NT2/D1 (cell line): ENCODE data around the gene NECTIN3.
A peak's percentile ranks its signal among the peaks of the same experiment; 100 is the strongest.

Source experiments
- DNase-seq: peaks from one replicate; pipeline ENCODE4 v3.0.0-alpha.2; 2011; ENCODE audit warnings: low read depth, low spot score
- H3K27me3 ChIP-seq: 2 replicates; pipeline ENCODE4 v1.6.0; 2011; ENCODE audit warnings: mild to moderate bottlenecking; ENCODE audit not compliant: insufficient read length, insufficient read depth
- H3K36me3 ChIP-seq: 2 replicates; pipeline ENCODE4 v1.6.1; 2011; ENCODE audit warnings: mild to moderate bottlenecking, low read length, mixed read lengths; ENCODE audit not compliant: insufficient read depth, insufficient read length
- H3K4me1 ChIP-seq: 2 replicates; pipeline ENCODE4 v1.5.1; 2011; ENCODE audit not compliant: insufficient read depth, insufficient read length
- H3K4me3 ChIP-seq: 2 replicates; pipeline ENCODE4 v1.5.1; 2011; ENCODE audit warnings: low read depth; ENCODE audit not compliant: insufficient read length
- H3K9ac ChIP-seq: 2 replicates; pipeline ENCODE4 v1.6.0; 2011; ENCODE audit warnings: low read depth; ENCODE audit not compliant: insufficient read length
- H3K9me3 ChIP-seq: 2 replicates; pipeline ENCODE4 v1.5.1; 2011; ENCODE audit warnings: mild to moderate bottlenecking, low read length; ENCODE audit not compliant: insufficient read depth
- SUZ12 ChIP-seq: IDR thresholded peaks from 2 replicates; pipeline ENCODE4 v1.6.1; 2011; ENCODE audit not compliant: insufficient read length, insufficient read depth; ENCODE audit errors: extremely low read depth
- YY1 ChIP-seq: IDR thresholded peaks from 2 replicates; pipeline ENCODE4 v1.6.1; 2011; ENCODE audit not compliant: insufficient read length, insufficient read depth
- ZNF274 ChIP-seq: IDR thresholded peaks from 2 replicates; pipeline ENCODE4 v1.6.1; 2011; ENCODE audit warnings: mild to moderate bottlenecking, low read depth, low read length

NECTIN3 gene

GRCh38 chr3:111128884-111129283, 57.3 kb downstream of the NECTIN3 start:
- TF ChIP-seq YY1 (no peak), SUZ12 (no peak), ZNF274 (no peak)
- Histone ChIP-seq H3K9ac (no peak overlapping the region), H3K4me1 (no peaks in the 10 kb centered on the region), H3K36me3 (peaks cover 9% of the 10 kb centered on the region), H3K9me3 (no peaks in the 10 kb centered on the region), H3K27me3 (no peaks in the 10 kb centered on the region), H3K4me3 (no peak overlapping the region)
- no peak for DNase-seq

- DNase-seq = no peak
- Histone ChIP-seq H3K36me3 (peaks cover 11% of the 10 kb centered on the region), H3K9me3 (no peaks in the 10 kb centered on the region), H3K4me1 (no peaks in the 10 kb centered on the region), H3K9ac (no peak overlapping the region), H3K27me3 (no peaks in the 10 kb centered on the region), H3K4me3 (no peak overlapping the region)
- TF ChIP-seq ZNF274 (no peak), YY1 (no peak), SUZ12 (no peak)
Observed at GRCh38 chr3:111130827-111131226, 59.2 kb downstream of the NECTIN3 start.

DNA sequence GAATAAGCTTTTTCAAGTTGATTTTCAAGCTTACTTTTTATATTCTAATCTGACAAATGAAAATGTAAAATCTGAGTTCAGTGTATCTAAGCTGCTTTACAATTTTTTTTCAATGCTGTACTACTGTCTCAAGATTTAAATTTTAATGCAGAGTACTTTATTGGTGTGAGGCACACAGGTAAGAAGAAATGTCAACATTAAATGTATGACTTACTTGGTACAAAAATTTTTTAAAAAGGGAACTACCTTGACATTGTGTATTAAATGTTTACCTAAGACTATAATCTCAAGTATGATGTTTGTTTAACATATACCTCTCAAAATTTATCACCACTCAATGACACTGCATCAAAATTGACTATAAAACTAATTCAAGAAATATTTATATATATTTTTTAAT, 62.7 kb downstream of the NECTIN3 start:
- Histone ChIP-seq H3K27me3 (no peaks in the 10 kb centered on the region), H3K9me3 (no peaks in the 10 kb centered on the region), H3K4me1 (no peaks in the 10 kb centered on the region), H3K9ac (no peak overlapping the region), H3K36me3 (peaks cover 8% of the 10 kb centered on the region), H3K4me3 (no peak overlapping the region)
- no peak for DNase-seq
- TF ChIP-seq YY1 (no peak), ZNF274 (no peak), SUZ12 (no peak)

DNA sequence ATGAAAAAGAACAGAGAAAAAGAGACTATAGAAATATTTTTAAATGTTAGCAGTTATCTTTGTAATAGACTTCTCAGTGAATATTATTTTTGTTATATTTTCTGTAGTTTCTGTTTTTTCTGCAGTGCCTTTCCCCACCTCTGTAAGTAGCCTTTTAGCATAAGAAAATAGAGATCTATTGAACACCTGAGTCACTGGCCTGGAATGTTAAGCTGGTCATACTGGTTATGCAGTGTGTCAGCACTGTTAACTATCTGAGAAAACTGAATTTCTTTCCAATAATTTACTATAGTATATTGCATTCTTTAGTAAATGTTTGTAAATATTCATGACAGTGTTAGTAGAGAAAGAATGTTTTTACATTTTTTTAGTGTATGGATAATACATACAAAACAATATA, 79.8 kb downstream of the NECTIN3 start:
- Histone ChIP-seq H3K9ac (no peak overlapping the region), H3K27me3 (no peaks in the 10 kb centered on the region), H3K9me3 (peaks cover 6% of the 10 kb centered on the region), H3K36me3 (no peaks in the 10 kb centered on the region), H3K4me1 (no peaks in the 10 kb centered on the region), H3K4me3 (no peak overlapping the region)
- TF ChIP-seq ZNF274 = no peak
- TF ChIP-seq YY1 = no peak
- TF ChIP-seq SUZ12 = no peak
- DNase-seq = peak; percentile 39

- no peak overlapping the region for H3K9ac ChIP-seq
- H3K36me3 ChIP-seq = no peaks in the 10 kb centered on the region
- DNase-seq = no peak
- H3K9me3 ChIP-seq = peaks cover 6% of the 10 kb centered on the region
- no peaks in the 10 kb centered on the region for H3K4me1 ChIP-seq
- TF ChIP-seq SUZ12 (no peak), ZNF274 (no peak), YY1 (no peak)
- no peaks in the 10 kb centered on the region for H3K27me3 ChIP-seq
- no peak overlapping the region for H3K4me3 ChIP-seq
Observed at GRCh38 chr3:111152496-111152895, 80.9 kb downstream of the NECTIN3 start.

- H3K4me3 ChIP-seq = no peak overlapping the region
- no peak for DNase-seq
- H3K4me1 ChIP-seq = no peaks in the 10 kb centered on the region
- TF ChIP-seq SUZ12 = no peak
- TF ChIP-seq YY1 = no peak
- no peak for TF ChIP-seq ZNF274
- H3K36me3 ChIP-seq = peaks cover 3% of the 10 kb centered on the region
- H3K27me3 ChIP-seq = no peaks in the 10 kb centered on the region
- no peaks in the 10 kb centered on the region for H3K9me3 ChIP-seq
- no peak overlapping the region for H3K9ac ChIP-seq
Observed at GRCh38 chr3:111156517-111156916, 84.9 kb downstream of the NECTIN3 start.

GRCh38 chr3:111159391-111159790, 87.8 kb downstream of the NECTIN3 start:
- H3K4me3 ChIP-seq = no peak overlapping the region
- peaks cover 3% of the 10 kb centered on the region for H3K36me3 ChIP-seq
- no peak for TF ChIP-seq YY1
- no peak for TF ChIP-seq ZNF274
- no peak for TF ChIP-seq SUZ12
- no peaks in the 10 kb centered on the region for H3K4me1 ChIP-seq
- H3K27me3 ChIP-seq = no peaks in the 10 kb centered on the region
- no peaks in the 10 kb centered on the region for H3K9me3 ChIP-seq
- no peak for DNase-seq
- no peak overlapping the region for H3K9ac ChIP-seq
